A673 (cell line): Measurements from ENCODE around the gene PTX4. TPM values are rescaled to one million over a fixed set of nuclear protein-coding genes. Genes with fewer than 3 reads are reported as not detected.

Source experiments
- BruUV-seq: library from RNA; stranded (reverse); fragments of 400-500 nt; replicated peaks from 2 replicates; lab custom pipeline; 2021; lab: Mats Ljungman, UMichigan
- CTCF ChIA-PET: fragments of 300-600 bp; sonication (Branson Sonifier 250); formaldehyde crosslinking; loops from one replicate; lab custom pipeline; 2022; ENCODE audit warnings: antibody characterized with exemption; lab: Charles Lee
- POLR2A ChIA-PET: fragments of 300-600 bp; sonication (Branson Sonifier 250); formaldehyde crosslinking; loops from one replicate; lab custom pipeline; 2022; ENCODE audit warnings: antibody characterized with exemption; ENCODE audit not compliant: low non-redundant PET; lab: Charles Lee
- DNase-seq: peaks from one replicate; pipeline ENCODE4 v3.0.0-alpha.2; 2015; ENCODE audit warnings: low spot score
- H3K27ac ChIP-seq: fragments of 200-600 bp; sonication (generic); 2 replicates; pipeline ENCODE4 v1.5.1; 2016; ENCODE audit warnings: mixed run types, low read depth, mild to moderate bottlenecking, mixed read lengths, antibody characterized with exemption, low read length; ENCODE audit not compliant: poor library complexity, severe bottlenecking
- H3K27me3 ChIP-seq: fragments of 200-600 bp; sonication (generic); replicated peaks from 2 replicates; pipeline ENCODE4 v1.6.1; 2017; ENCODE audit warnings: mixed run types, low read depth, mild to moderate bottlenecking, mixed read lengths, antibody characterized with exemption, low read length; ENCODE audit not compliant: insufficient read depth, poor library complexity
- H3K36me3 ChIP-seq: fragments of 200-600 bp; sonication (generic); 2 replicates; pipeline ENCODE4 v1.6.1; 2016; ENCODE audit warnings: mixed run types, mild to moderate bottlenecking, mixed read lengths, antibody characterized with exemption, low read length; ENCODE audit not compliant: insufficient read depth, poor library complexity, severe bottlenecking
- H3K4me1 ChIP-seq: fragments of 200-600 bp; sonication (generic); 2 replicates; pipeline ENCODE4 v1.6.1; 2017; ENCODE audit warnings: mixed run types, mild to moderate bottlenecking, mixed read lengths, antibody characterized with exemption, low read length; ENCODE audit not compliant: insufficient read depth, poor library complexity, severe bottlenecking
- H3K4me3 ChIP-seq: fragments of 200-600 bp; sonication (generic); 2 replicates; pipeline ENCODE4 v1.5.1; 2016; ENCODE audit warnings: low read depth, mixed run types, mild to moderate bottlenecking, mixed read lengths, low read length; ENCODE audit not compliant: poor library complexity, severe bottlenecking
- H3K9me3 ChIP-seq: fragments of 200-600 bp; sonication (generic); 2 replicates; pipeline ENCODE4 v1.6.1; 2016; ENCODE audit warnings: mixed run types, low read depth, mild to moderate bottlenecking, mixed read lengths, antibody characterized with exemption, low read length; ENCODE audit not compliant: poor library complexity, severe bottlenecking
- CTCF ChIP-seq: fragments of 300-800, 200-600 bp; sonication (generic); conservative IDR thresholded peaks from 2 replicates; pipeline ENCODE4 v1.5.1; 2017; ENCODE audit warnings: low read depth, mild to moderate bottlenecking, antibody characterized with exemption, low read length, moderate library complexity, mixed read lengths
- EZH2 ChIP-seq: fragments of 200-600 bp; sonication (generic); IDR thresholded peaks from 2 replicates; pipeline ENCODE4 v1.6.1; 2017; ENCODE audit warnings: borderline replicate concordance, low read depth, mild to moderate bottlenecking, mixed read lengths, antibody characterized with exemption, low read length; ENCODE audit not compliant: poor library complexity, severe bottlenecking
- intact Hi-C: fragments of 100-400 bp; cut with micrococcal nuclease; formaldehyde crosslinking; loops from one replicate; pipeline ENCODE4 v1.10.0; 2022; ENCODE audit not compliant: unreplicated experiment
- total RNA-seq: library from RNA; stranded (reverse); gene quantifications from 2 replicates; pipeline ENCODE4 v1.2.3, GENCODE V29; 2021

The PTX4 gene
- total RNA-seq, 1 experiment from 2014 or later = not detected

DNA sequence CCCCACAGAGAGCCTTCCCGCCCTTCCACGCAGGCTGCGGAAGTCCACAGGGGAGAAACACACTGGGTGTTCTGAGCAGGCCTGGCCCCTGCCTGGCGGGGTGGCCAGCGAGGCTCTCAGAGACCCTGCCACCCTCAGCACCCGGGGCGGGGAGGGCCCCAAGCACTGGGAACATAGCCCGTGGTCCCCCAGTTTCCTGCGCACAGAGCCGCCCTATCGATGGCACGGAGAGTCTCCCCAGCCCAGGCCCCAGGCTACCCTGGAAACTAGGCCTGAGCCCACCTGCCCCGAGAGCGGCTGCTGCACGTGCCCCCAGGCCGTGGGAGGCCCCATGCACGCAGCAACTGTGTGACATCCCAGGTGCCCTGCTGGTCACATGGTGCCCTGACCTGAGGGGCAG, 34.2 kb downstream of the PTX4 start:
- ChIA-PET CTCF (no interaction called here), POLR2A (no interaction called here)
- H3K4me1 ChIP-seq = no peaks in the 10 kb centered on the region
- no TSS peak for BruUV-seq
- H3K9me3 ChIP-seq = no peaks in the 10 kb centered on the region
- H3K27ac ChIP-seq = no peak overlapping the region
- peaks cover 6% of the 10 kb centered on the region for H3K36me3 ChIP-seq
- H3K4me3 ChIP-seq = no peak overlapping the region
- no peaks in the 10 kb centered on the region for H3K27me3 ChIP-seq
- no peak for DNase-seq
- TF ChIP-seq CTCF (no peak), EZH2 (no peak)
- intact Hi-C loops = no loop called here

DNA sequence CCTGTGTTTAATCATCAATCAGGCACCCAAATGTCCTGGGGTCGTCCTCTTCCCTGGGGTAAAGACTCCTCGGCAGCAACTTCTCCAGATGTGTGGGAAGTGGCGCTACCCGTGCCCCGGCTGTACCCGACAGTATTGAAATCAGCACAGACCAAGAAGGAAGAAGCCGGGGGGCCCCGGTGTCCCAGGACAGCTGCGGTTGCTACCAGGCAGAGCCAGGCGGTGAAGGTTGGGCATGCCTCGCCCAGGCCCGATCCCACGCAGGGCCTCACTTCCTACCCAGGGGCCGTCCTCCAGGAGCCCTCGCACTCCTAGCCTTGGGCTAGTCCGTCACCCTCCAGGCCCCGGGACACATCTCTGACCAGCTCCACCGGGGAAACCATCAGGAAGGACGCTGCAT, 35.4 kb downstream of the PTX4 start:
- BruUV-seq = no TSS peak
- no peak for DNase-seq
- CTCF ChIA-PET = no interaction called here
- POLR2A ChIA-PET = no interaction called here
- Histone ChIP-seq H3K36me3 (peaks cover 6% of the 10 kb centered on the region), H3K27me3 (no peaks in the 10 kb centered on the region), H3K27ac (no peak overlapping the region), H3K4me1 (no peaks in the 10 kb centered on the region), H3K9me3 (no peaks in the 10 kb centered on the region), H3K4me3 (no peak overlapping the region)
- intact Hi-C loops = no loop called here
- TF ChIP-seq EZH2 (no peak), CTCF (no peak)

DNA sequence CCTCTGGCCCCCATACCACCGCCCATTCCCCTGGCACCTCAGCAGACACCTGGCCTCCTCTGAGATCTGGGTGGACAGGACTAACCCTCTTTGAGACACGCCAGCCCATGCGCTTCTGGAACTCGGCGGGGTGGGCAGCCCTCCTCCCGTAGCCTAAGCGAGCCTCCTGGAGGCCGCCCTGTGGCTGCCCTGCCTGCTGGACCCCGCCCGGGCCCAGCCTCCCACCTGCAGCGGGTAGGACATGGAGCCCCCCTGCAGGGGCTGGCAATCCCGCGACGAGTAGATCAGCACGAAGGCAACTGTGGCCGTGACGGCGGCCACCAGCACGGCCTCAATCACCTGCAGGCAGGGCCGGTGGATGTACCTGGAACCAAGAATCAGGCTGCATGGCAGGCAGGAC, 36.2 kb downstream of the PTX4 start:
- Histone ChIP-seq H3K27me3 (no peaks in the 10 kb centered on the region), H3K27ac (no peak overlapping the region), H3K36me3 (peaks cover 6% of the 10 kb centered on the region), H3K4me1 (no peaks in the 10 kb centered on the region), H3K4me3 (no peak overlapping the region), H3K9me3 (no peaks in the 10 kb centered on the region)
- BruUV-seq = no TSS peak
- CTCF ChIA-PET = no interaction called here
- POLR2A ChIA-PET = no interaction called here
- intact Hi-C loops = no loop called here
- TF ChIP-seq EZH2 (no peak), CTCF (no peak)
- no peak for DNase-seq
